ENCODE data around the gene AKAP8L.

DNA sequence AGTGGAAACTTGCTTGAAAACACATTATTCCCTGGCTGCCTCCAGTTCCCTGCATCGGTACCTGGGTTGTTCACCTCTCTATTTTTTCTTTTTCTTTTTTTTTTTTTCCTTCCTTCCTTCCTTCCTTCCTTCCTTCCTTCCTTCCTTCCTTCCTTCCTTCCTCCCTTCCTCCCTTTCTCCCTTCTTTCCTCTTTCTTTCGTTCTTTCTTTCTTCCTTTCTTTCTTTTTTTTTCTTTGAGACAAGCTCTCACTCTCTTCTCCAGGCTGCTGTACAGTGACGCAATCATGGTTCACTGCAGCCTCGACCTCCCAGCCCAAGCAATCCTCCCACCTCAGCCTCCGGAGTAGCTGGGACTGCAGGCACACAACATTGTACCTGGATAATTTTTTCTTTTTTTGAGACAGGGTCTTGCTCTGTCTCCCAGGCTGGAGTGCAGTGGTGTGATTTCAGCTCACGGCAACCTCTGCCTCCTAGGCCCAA lies 49.0 kb upstream of the AKAP8L start:
- TF ChIP-seq FOS (IDR thresholded peaks at IDR 0.05; ENCODE audit: extremely low read depth, insufficient read length) (no peak), ZFP36 (IDR thresholded peaks at IDR 0.05; ENCODE audit: low read depth, low read length, partially characterized antibody) (no peak), TAF1 (IDR thresholded peaks at IDR 0.05; ENCODE audit: control insufficient read depth, extremely low read depth, insufficient read depth, low read length, severe bottlenecking) (no peak), RFX5 (IDR thresholded peaks at IDR 0.05; ENCODE audit: low read depth, low read length) (no peak), XRCC4 (IDR thresholded peaks at IDR 0.05; ENCODE audit: extremely low read depth, insufficient read depth, insufficient read length) (no peak), RAD21 (CRISPR knock-in tag; conservative IDR thresholded peaks at IDR 0.05 in 1 of 2, IDR thresholded peaks at IDR 0.05 in 1 of 2) (no peak), KLF10 (CRISPR knock-in tag; IDR thresholded peaks at IDR 0.05) (no peak)
- TF ChIP-seq, protein P1, sequence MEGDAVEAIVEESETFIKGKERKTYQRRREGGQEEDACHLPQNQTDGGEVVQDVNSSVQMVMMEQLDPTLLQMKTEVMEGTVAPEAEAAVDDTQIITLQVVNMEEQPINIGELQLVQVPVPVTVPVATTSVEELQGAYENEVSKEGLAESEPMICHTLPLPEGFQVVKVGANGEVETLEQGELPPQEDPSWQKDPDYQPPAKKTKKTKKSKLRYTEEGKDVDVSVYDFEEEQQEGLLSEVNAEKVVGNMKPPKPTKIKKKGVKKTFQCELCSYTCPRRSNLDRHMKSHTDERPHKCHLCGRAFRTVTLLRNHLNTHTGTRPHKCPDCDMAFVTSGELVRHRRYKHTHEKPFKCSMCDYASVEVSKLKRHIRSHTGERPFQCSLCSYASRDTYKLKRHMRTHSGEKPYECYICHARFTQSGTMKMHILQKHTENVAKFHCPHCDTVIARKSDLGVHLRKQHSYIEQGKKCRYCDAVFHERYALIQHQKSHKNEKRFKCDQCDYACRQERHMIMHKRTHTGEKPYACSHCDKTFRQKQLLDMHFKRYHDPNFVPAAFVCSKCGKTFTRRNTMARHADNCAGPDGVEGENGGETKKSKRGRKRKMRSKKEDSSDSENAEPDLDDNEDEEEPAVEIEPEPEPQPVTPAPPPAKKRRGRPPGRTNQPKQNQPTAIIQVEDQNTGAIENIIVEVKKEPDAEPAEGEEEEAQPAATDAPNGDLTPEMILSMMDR (IDR thresholded peaks at IDR 0.05 in 2 of 3, conservative IDR thresholded peaks at IDR 0.05 in 1 of 3; ENCODE audit: insufficient read depth in 2 of 3, low read depth in 1 of 3, low read length in 3 of 3), result no peak
